HG03175 (cell line): Measurements from ENCODE around the gene BRD8.
A peak's percentile ranks its signal among the peaks of the same experiment; 100 is the strongest.
"Not testable (repeated sequence)": the region's sequence is repeated elsewhere in the genome, so short reads cannot be mapped to it uniquely, and the experiment has no call there.

Experiments
- ATAC-seq: cut with Tn5 transposase; IDR thresholded peaks from one replicate; pipeline ENCODE4 v1.9.1; 2021; ENCODE audit warnings: mild to moderate bottlenecking, moderate library complexity; ENCODE audit not compliant: unreplicated experiment

Gene BRD8

GRCh38 chr5:138178516-138179276 is at the start of gene BRD8, which contains the start of gene KIF20A:
Gene BRD8 (minus strand): TSS chr5:138178630. CDS start chr5:138178614, 16 bp downstream.
Gene KIF20A (plus strand): TSS chr5:138179112. CDS start chr5:138179681, 569 bp downstream.
- ATAC-seq = peak; percentile 83

- ATAC-seq = no peak
Observed at GRCh38 chr5:138226910-138227309, 48.5 kb upstream of the BRD8 start.

- no peak for ATAC-seq
Observed at GRCh38 chr5:138224712-138225111, 46.3 kb upstream of the BRD8 start.

GRCh38 chr5:138223532-138223931 is 45.1 kb upstream of the BRD8 start:
- ATAC-seq = no peak

GRCh38 chr5:138216799-138217198 is 38.4 kb upstream of the BRD8 start:
- no peak for ATAC-seq

- peak; percentile 97 for ATAC-seq
Observed at GRCh38 chr5:138213161-138214029, 35.0 kb upstream of the BRD8 start, which contains the start of gene CDC23. Gene CDC23 (minus strand): TSS chr5:138213323. CDS start chr5:138213312, 11 bp downstream.

GRCh38 chr5:138212828-138213160 is 34.4 kb upstream of the BRD8 start:
- ATAC-seq = peak; percentile 7

- ATAC-seq = no peak
Observed at GRCh38 chr5:138210985-138211384, 32.6 kb upstream of the BRD8 start.

- ATAC-seq = not testable (repeated sequence)
Observed at GRCh38 chr5:138193859-138194258, 15.4 kb upstream of the BRD8 start.

GRCh38 chr5:138192826-138193225 is 14.4 kb upstream of the BRD8 start:
- no peak for ATAC-seq

- no peak for ATAC-seq
Observed at GRCh38 chr5:138188626-138189025, 10.2 kb upstream of the BRD8 start.

GRCh38 chr5:138186002-138186447 is 7.6 kb upstream of the BRD8 start:
- no peak for ATAC-seq

- ATAC-seq = no peak
Observed at GRCh38 chr5:138182808-138183207, 4.4 kb upstream of the BRD8 start.

GRCh38 chr5:138180841-138181240 is 2.4 kb upstream of the BRD8 start:
- ATAC-seq = no peak

GRCh38 chr5:138180183-138180782 is 1.9 kb upstream of the BRD8 start:
- ATAC-seq = no peak

- no peak for ATAC-seq
Observed at GRCh38 chr5:138179277-138179857, 937 bp upstream of the BRD8 start.

- ATAC-seq = no peak
Observed at GRCh38 chr5:138177941-138178515, 402 bp downstream of the BRD8 start.

GRCh38 chr5:138170299-138170698 is 8.1 kb downstream of the BRD8 start:
- ATAC-seq = no peak

- no peak for ATAC-seq
Observed at GRCh38 chr5:138169124-138169523, 9.3 kb downstream of the BRD8 start.

- ATAC-seq = no peak
Observed at GRCh38 chr5:138163721-138164120, 14.7 kb downstream of the BRD8 start.

GRCh38 chr5:138160706-138161105 is 17.7 kb downstream of the BRD8 start:
- no peak for ATAC-seq
